ENCODE measurements around the gene ONECUT2. TPM values are rescaled to one million over a fixed set of nuclear protein-coding genes. Genes with fewer than 3 reads are reported as not detected.

The ONECUT2 gene
- total RNA-seq, 1 experiment from 2014 or later, result 0.48 TPM

GRCh38 chr18:57529151-57529550 lies 94.0 kb downstream of the ONECUT2 start:
- no CpG with 5 or more reads among the region's 7 CpGs for WGBS (ENCODE audit: extremely low coverage, insufficient read length, low lambda C conversion rate)
- peaks cover 26 to 29% of the 10 kb centered on the region in 2 experiments for H3K4me1 Mint-ChIP-seq
- Histone ChIP-seq H3K23ac (ENCODE audit: insufficient read length, low read depth, low read length) (no peak overlapping the region), H2BK12ac (ENCODE audit: insufficient read length, low read depth, low read length) (no peak overlapping the region), H3T11ph (ENCODE audit: low read length) (no peak overlapping the region), H3K56ac (ENCODE audit: insufficient read length, low read depth, low read length) (no peak overlapping the region), H4K8ac (replicated peaks; ENCODE audit: insufficient read length, low read depth, low read length) (no peak overlapping the region), H3K9me3 (ENCODE audit: control insufficient read depth, low read depth, low read length) (no peaks in the 10 kb centered on the region), H4K20me1 (ENCODE audit: control insufficient read depth, insufficient read depth, insufficient read length) (no peaks in the 10 kb centered on the region), H2BK120ac (ENCODE audit: low read depth, low read length, poor library complexity, severe bottlenecking) (no peak overlapping the region), H3K9ac (ENCODE audit: extremely low read depth, insufficient read length, low read length) (no peak overlapping the region), H2BK20ac (ENCODE audit: low read depth, low read length, poor library complexity, severe bottlenecking) (no peak overlapping the region), H4K5ac (ENCODE audit: insufficient read length, low read depth, low read length) (no peak overlapping the region), H3K4ac (ENCODE audit: low read depth, low read length) (no peak overlapping the region), H4K91ac (ENCODE audit: insufficient read length, low read depth, low read length) (no peak overlapping the region), H2BK5ac (ENCODE audit: insufficient read length, low read length) (no peak overlapping the region), H2BK15ac (ENCODE audit: low read depth, low read length) (no peak overlapping the region), H3K79me1 (ENCODE audit: insufficient read depth, low read depth, low read length, poor library complexity, severe bottlenecking) (no peaks in the 10 kb centered on the region), H3K4me2 (ENCODE audit: insufficient read depth, insufficient read length, low read length) (no peak overlapping the region), H3K27ac (ENCODE audit: insufficient read length, low read depth, low read length) (no peak overlapping the region), H3K27me3 (ENCODE audit: insufficient read depth, low read length) (no peaks in the 10 kb centered on the region), H2AK5ac (ENCODE audit: insufficient read length, low read length) (no peak overlapping the region), H3K79me2 (ENCODE audit: insufficient read depth, low read length) (no peaks in the 10 kb centered on the region), H3K23me2 (ENCODE audit: insufficient read length, low read depth, low read length, poor library complexity, severe bottlenecking) (no peaks in the 10 kb centered on the region), H2AFZ (ENCODE audit: low read length) (no peak overlapping the region), H3K4me1 (ENCODE audit: insufficient read depth, low read length) (peaks cover 5% of the 10 kb centered on the region; the same call in 1 of the 2 replicates), H3K18ac (ENCODE audit: insufficient read length, low read depth, low read length) (no peak overlapping the region), H3K14ac (ENCODE audit: insufficient read depth, low read length) (no peak overlapping the region; the same call in 1 of the 2 replicates)
- DNase-seq, result no peak
- TF ChIP-seq, protein P1, sequence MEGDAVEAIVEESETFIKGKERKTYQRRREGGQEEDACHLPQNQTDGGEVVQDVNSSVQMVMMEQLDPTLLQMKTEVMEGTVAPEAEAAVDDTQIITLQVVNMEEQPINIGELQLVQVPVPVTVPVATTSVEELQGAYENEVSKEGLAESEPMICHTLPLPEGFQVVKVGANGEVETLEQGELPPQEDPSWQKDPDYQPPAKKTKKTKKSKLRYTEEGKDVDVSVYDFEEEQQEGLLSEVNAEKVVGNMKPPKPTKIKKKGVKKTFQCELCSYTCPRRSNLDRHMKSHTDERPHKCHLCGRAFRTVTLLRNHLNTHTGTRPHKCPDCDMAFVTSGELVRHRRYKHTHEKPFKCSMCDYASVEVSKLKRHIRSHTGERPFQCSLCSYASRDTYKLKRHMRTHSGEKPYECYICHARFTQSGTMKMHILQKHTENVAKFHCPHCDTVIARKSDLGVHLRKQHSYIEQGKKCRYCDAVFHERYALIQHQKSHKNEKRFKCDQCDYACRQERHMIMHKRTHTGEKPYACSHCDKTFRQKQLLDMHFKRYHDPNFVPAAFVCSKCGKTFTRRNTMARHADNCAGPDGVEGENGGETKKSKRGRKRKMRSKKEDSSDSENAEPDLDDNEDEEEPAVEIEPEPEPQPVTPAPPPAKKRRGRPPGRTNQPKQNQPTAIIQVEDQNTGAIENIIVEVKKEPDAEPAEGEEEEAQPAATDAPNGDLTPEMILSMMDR (conservative IDR thresholded peaks at IDR 0.05), result no peak
- peaks cover 3 to 5% of the 10 kb centered on the region in 2 experiments; a peak in 3 of 5 replicates for H3K9me3 Mint-ChIP-seq
- peaks cover 0 to 4% (median 0%) of the 10 kb centered on the region in 3 experiments; a peak in 3 of 7 replicates for H3K36me3 Mint-ChIP-seq (ENCODE audit: insufficient read depth in 1 of 3, low read depth in 3 of 3)
- H3K4me3 Mint-ChIP-seq, result no peak overlapping the region
- peaks cover 2% of the 10 kb centered on the region; the same call in 1 of the 2 replicates for H3K27me3 Mint-ChIP-seq (ENCODE audit: low read depth)
- no peak overlapping the region for H3K27ac Mint-ChIP-seq

All from H9 (cell line).